SIG-M5 (cell line): ENCODE data around the gene AVPR2.

Experiments
- DNase-seq: peaks from one replicate; lab custom pipeline; 2025; lab: John Stamatoyannopoulos, UW

Gene AVPR2

DNA sequence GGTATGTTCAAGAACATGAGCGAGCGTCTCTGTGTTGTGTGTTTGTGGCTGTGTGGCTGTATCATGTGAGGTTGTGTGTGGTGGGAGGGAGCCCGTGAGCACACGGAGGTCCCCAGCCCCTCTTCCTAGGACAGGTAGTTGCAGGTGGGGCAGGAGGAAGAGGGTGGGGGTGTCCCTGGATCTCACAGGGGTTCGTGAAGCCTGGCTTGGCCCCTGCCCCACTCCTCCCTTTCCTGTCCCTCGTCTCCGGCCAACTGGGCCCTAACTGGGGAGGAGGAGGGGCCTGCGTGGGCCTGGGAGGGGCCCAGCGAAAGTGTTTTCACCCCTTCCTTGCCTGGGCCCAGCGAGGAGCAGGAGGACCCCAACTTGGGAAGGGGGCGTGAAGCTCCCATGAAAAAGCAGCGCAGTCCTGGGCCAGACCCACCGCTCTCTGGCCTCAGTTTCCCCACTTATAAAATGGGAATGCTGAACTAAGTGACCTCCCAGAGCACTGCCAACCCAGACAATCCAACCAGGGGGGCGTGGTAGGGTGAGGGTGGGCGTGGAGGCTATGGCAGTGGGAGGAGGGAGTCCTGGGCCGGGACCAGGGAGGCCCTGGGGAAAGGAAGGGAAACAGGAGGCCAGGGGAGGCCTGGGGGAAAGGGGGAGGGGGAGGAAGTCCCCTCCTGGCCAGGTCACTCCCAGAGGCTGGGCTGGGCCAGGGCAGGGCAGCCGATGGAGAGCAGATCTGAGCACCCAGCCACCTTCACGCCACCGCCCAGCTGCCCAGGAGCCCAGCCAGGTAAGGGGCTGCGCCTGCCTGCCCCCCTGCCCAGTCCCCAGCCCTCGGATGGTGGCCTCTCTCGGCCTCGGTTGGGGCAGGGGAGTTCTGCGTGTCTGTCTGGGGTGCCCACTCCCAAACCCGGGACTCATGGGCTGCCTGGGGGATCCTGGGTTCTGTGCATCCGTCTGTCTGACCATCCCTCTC, at the start of gene AVPR2:
Gene AVPR2 (plus strand): TSS at position 683 of the 967 bp plus-strand sequence. CDS start 473 bp downstream, outside the sequence.
- DNase-seq: no peak

DNA sequence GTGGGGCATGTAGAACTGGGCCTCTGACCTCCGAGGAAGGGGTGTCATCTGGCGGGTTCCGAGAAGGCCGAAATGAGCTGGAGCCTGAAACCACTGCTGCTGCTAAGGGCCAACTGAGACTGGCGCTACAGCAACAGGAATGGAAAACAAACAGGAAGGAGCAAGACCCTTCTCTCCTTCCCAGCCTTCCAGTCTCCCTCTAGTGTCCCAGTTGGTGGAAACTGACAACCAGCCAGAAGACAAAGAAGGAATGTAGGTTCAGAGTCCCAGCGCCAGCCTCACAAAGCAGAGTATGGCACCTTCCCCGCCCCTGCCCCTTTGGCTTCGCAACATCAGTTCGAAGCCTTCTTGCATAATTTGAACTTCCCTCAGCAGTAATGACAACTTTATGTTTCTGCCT, 49.8 kb upstream of the AVPR2 start:
- DNase-seq: no peak

DNA sequence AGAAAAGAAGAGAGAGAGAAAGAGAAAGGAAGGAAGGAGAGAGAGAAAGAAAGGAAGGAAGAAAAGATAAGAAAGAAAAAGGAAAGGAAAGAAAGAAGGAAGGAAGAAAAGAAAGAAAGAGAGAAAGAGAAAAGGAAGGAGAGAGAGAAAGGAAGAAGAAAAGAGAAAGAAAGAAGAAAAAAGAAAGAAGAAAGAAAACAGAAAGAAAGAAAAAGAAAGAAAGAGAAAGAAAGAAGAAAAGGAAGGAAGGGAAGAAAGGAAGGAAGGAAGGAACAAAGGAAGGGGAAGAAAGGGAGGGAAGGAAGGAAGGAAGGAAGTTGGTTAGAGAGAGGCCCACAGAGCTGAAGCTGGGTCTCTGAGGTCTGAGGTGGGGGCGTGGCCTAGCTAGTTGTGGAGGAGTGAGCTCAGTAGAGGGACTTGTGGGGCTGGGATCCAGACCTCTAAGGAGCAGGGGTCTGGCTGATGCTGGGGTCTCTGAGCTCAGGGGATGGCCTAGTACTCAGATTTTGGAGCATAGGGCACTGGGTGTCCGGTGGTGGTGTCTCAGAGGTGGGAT, 47.0 kb upstream of the AVPR2 start:
- no peak for DNase-seq

DNA sequence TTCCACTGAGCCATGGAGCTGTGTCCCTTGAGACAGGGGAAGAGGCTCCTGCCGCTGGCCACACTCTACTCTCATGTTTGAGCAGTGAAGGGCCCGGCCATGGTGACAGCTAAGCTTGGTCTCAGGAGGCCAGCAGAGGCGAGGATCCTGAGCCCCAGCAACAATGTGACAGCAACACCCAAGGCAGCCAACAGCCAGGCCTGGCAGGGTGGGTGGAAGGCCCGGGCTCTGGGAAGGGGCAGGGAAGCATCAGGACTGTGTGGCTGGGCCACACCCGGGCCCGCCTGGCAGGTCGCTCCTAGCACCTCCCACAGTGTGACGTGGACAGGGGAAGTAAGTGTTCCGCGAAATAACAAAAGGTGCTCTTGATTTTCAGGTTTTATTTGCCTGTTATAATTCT, 43.3 kb upstream of the AVPR2 start:
- no peak for DNase-seq

DNA sequence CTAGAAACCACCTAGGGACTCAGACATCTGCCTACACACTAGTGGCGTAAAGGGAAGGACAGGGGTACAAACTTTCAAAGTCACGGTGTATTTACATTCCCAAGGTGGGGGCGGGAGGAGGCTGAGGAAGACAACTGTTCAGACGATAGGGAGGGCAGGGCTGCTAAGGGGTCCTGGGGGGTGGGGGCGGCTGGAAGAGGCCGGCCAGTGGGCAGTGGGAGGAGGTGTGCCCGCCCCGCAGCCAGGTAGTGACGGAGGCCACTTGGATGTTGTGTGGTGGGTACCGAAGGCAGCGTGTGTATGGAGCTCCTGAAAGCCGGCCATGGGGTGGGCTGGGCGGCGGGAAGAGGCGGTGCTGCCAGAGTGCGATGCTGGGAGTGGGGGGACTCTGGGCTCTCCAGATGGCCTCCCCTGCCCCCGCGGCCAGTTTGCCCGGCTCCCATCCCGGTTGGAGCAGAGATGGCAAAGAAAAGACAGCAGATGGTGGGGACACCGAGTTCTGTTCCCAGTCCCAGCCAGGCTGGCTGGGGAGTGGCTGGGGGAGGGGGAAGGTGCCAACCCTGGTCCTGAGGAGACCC, 42.7 kb upstream of the AVPR2 start:
- no peak for DNase-seq

DNA sequence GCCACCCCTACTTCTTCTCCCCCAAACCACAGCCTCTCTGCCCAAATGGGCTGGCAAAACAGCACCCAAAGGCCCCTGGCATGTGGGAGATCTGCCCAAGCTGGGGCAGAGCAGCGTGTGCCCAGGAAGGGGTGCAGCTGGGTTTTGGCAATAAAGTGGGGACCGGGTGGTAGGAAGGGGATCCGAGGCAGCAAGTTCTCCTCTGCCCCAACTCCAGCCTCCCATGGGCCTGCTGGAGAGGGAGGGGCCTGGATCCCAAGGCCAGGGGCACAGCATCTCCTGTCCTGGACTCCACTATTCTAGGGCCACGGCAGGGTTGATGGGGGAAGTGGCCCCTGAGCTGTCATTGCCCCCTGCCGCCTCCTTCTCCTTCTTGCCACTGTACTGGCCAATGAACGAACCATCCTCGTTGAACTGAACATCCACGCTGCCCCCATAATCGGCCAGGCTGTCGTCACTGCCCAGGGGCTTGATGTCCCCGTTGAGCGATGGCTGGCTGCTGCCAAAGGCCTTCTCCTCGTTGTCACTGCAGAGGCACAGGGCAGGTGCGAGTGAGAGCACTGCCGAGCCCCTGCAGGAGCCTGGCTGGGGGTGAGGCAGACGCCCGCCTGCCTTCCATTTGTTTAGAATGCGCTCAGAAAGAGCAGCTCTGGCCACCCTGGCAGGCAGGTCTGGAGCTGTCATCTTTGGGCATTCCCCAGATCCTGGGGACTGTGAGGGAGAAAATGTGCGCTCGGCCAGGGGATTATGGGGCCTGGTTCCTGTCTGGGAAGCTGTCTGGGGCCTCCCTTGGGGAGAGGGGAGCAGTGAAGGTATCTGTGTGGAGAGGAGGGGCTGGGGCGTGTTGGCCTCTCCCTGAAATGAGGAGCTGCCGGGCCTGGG, 41.9 kb upstream of the AVPR2 start:
- DNase-seq: no peak

DNA sequence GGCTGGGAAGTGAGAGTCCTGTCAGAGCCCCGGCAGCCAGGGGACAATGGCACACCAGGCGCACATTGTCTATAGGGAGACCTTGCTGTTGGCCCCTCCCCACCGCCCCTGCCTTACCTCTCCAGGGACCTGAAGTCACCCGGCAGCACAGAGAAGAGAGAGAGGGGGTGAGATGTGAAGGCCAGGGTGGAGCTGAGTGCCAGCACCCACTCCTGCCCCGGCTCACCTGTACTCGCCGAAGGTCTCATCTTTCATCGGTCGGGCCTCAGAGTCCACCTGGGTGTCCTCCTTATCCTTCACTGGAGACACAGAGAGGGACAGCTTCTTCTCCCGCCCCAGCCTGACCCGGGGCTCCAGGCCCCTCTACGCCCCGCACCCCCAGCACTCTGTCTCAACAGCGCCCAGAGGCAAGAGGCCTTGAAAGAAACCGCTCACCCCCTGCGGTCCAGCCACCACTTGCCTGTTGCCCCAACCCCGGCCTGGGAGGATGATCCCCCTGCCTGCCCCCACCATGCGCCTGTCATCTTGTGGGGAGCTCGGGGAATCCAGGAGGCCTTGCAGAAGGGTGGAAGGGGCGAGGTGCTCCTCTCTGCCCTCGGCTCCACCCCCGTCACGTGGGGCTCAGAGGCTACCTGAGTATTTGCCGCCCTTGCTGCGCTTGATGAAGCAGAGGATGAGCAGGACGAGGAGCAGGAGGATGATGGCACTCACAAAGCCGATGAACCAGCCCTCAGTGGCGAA, 41.1 kb upstream of the AVPR2 start:
- DNase-seq: no peak

DNA sequence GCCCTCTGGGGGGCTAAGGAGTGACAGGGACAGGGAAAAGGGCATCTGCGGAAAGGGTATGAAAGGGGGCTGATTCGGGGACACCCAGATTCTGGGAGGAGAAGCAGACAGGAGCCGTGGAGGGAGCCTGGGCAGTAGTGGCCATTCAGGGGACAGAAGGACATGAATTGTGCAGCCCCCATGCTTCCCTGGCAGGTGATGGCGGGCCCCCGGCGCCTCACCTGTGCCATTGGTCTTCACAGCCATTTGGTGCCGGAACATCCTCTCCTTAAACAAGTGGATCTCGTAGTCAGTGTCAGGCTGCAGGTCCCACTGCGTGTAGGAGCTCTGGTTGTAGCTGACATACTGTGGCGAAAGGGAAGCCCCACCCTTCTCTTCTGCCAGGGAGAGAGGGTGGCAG, 40.4 kb upstream of the AVPR2 start:
- DNase-seq: no peak

DNA sequence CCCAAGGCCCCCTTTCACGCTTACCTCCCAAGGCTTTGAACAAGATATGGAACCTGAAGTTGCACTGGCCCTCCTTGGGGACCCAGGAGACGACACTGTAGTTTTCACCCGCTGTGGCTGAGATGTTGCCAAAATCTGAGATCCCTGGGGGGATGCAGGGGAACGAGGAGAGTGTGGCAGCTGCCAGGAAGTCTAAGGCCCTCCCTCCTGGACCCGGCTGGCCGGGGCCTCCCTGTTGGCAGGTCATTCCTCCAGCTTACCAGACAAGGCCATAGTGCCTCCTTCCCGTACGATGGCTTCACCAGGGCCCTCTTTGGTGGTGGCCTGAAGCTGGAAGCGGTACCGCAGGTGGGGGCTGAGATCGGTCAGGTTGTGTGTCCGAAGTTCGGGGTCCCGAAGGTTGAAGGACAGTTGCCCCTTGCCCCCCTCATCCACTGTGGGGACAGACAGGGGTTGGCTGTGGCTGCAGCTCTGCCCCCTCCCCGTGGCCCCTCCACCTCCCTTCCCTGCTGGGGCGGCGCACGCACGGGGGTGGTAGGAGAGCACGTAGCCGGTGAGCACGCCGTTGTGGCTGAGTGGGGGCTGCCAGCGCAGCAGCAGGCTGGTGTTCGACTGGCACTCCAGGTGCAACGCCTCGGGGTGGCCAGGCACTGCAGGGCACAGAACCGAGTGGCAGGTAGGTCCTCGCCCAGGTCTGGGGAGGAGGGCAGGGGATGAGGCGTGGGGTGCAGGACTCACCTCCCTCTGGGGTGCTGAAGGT, 39.7 kb upstream of the AVPR2 start:
- DNase-seq: no peak

DNA sequence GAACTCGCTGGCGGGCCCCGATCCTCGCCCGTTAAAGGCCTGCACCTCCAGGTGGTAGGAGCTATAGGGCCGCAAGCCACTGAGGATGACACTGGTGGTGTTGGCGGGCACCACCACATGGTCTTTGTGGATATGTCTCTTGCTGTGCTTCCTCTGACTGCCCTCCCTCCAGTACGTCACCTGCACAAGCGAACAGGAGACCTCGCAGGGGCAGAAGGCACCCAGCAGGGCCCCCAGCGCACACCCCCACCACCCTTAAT, 39.2 kb upstream of the AVPR2 start:
- no peak for DNase-seq

DNA sequence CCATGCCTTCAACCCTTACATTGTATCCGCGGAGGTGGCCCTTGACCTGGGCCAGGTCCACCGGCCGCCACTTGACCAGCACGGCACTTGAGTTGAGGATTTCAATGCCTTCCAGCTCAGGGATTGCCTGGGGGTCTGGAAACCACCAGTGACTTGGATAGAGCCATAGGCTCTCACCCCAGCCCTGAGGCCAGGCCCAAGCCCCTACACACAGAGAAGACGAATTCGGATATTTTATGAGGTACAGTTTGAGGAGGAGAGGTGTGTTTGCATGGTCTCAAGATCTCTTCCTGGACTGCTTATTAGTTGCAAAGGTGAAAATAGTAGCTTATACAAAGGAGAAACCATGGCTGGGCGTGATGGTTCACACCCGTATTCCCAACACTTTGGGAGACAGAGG, 38.8 kb upstream of the AVPR2 start:
- no peak for DNase-seq

DNA sequence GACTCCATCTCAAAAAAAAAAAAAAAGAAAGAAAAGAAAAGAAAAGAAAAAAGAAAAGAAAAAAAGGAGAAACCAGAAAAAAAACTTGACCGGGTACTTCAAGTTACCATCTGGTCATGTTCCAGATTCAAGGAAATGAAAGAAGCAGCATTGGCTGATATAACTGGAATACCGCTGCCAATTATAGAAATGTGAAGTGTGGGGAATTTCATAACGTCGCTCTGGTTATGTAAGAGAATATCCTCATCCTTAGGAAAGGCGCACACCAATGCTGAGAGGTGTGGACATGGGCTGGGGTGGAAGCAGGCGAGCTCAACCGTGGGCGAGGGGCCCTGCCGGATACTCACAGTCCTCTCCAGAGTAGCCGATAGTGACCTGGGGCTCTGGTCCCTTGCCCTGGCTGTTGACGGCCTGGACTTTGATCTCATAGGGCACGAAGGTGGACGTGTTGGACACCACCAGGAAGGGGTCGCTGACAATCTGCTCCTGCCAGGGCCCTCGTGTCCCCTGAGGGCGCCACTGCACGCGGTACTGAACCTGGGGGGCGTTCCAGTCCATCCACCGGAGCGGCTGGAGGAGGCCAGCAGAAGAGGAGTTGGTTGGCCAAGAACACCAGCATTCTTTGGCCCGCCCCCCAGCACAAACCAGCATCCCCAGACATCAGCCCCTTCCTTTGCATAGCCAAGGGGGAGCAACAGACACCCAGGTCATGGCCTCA, 38.0 kb upstream of the AVPR2 start:
- no peak for DNase-seq

DNA sequence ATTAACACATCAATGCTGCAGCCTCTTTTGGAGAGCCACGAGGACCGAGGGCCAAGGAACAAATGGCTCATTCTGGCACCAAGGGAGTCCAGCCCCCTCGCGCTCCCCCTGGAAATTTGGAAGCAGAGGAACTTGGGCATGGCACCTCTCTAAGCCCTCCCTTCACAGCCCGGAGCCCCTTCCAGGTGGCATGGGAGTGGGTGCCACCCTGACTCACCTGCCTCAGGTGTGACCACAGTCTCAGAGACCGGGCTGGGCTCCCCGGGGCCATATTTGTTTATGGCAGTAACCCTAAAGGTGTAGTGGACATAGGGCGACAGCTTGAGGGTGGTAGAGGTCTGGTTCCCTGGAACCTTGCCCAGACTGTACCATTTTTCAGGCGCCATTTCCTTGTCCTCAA, 37.3 kb upstream of the AVPR2 start:
- DNase-seq: no peak

DNA sequence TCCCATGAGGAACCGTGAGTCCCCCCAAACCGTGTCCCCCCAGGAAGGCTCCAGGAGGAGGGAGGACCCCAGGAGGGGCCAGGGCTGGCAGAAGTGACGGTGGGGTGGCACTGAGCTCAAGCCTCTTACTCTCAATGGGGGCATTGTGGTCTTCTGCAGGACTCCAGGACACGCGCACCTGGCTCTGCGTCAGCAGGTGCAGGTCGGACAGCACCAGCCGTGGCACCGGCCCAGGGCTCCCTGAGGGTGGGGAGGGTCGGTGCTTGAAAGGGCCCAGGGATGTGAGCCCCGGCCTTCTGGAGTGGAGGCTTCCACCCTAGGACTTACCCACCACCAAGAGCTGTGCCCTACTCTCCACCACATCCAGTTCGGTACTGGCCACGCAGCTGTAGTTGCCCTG, 36.8 kb upstream of the AVPR2 start:
- DNase-seq: no peak

DNA sequence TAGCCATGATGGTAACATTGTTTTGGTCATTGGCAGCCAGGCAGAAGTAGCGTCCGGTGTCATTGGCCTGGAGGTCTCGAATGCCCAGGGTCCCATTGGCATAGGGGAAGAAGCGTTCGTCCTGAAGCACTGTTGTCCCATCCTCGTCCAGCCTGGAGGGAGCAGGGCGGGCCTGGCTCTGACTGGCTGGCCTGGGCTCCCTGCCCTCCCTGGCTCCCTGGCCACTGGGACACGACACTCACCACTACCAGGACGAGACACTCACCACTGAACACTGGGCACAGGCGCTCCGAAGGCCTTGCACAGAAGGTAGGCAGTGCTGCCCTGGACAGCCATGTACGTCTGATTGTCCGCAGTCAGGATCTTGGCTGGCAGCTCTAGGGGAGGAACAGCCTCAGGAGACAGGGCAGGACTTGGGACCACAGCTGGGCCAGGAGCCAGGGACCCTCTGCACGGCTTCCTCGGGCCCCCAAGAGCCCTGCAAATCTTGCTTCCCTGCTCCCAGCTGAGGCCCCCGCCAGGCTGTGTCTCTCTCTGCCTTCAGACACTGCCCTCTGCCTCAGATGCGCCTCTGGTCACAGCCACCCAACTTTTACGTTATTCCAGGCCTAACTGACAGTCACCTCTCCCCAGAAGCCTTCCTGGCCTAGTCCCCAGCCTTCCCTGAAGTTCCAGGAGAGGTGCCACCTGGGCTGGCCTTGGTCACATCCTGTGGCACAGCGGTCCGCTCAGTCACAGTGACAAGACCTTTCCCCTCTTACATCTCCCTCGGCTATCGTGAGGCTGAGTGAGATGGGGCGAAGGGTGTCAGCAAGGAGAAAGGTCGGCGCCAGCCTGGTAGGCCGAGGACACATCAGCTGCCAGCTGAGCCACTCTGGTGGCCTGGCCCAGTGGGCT, 35.6 kb upstream of the AVPR2 start:
- no peak for DNase-seq

DNA sequence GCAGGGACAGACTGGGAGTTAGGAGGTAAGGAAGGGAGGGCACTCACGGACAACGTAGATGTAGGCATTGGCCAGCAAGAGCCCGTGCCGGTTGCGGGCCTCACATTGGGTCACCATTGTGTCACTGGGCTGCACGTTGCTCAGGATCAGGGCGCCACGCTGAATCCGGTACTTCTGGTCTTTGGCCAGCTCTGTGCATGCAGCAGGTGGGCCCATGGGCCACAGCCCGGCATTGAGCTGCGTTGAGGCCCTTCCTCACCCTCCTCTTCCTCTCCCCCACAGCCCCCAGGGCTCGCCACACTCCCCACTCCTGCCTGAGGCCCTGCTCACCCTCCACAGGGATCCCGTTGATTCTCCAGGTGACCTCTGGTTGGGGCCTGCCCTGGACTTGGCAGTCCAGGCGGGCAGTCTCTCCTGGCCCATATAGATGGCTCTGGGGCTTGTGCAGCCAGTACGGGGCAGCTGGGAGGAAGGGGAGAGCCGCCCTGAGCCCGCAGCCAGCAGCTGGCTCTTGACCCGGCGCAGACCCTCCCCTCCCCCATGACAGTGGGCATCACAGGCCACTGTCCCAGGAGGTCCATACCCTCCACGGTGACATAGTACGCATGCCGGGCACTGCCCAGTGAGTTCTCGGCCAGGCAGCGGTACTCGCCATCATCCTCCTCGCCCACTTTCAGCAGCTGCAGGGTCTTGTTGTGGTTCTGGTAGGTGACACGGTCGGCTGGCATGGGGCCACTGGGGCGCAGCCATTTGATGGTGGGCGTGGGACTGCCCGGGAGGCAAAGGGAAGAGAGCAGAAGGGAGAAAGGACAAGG, 34.8 kb upstream of the AVPR2 start:
- DNase-seq: no peak

DNA sequence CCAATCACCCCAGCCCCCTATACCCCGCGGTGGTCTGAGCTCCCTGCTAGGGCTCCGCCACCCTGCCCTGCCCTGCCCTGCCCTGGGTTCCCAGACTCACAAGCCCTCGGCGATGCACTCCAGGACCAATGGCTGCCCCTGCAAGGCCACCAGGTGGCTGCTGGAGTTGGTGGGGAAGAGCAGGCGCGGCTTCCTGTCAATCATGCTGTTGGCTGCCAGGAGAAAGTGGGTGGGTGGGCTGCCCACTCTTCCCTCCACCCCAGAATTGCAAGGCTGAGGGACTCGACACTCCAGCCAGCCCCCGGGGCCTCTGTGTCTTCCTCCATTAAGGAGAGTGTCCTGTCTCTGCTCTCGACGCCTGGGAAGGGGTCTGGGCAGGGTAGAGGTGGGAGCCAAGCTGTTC, 34.2 kb upstream of the AVPR2 start:
- no peak for DNase-seq

DNA sequence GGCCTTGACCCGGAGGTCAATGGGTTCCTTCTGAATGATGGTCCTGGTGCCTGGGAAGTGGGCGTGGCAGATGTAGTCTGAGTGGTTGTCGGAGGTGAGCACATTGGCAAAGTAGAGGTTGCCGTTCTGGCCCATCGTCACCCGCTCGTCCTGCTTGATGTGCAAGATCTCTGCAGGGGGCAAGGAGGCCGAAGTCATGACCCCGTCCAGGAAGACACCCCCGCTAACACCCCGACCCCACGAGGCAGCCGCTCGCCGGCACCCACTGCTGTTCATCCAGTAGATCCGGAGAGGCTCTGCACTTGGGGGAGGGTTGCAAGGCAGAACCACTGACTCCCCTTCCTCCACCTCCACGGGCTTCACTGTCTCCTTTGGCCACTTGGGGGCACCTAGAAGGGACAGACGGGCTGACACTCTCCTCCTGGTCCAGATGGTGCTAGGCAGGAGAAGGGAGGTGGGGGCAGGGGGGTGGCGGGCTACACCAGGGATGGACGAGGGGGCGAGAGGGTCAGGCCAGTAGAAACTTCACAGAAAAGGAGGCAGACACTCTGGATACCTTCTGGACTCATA, 33.6 kb upstream of the AVPR2 start:
- DNase-seq: no peak
